B cell (primary cell): ENCODE measurements around the gene SHANK1.

Experiments used
- EZH2 ChIP-seq: IDR thresholded peaks from 2 replicates; pipeline ENCODE4 v1.6.1; 2012; ENCODE audit warnings: borderline replicate concordance, low read depth, mild to moderate bottlenecking, moderate library complexity, low read length; ENCODE audit not compliant: insufficient read depth, poor library complexity, severe bottlenecking
- TF ChIP-seq, protein P1 (sequence below): fragments of 200-600 bp; IDR thresholded peaks from one replicate; pipeline ENCODE4 v1.8.0; 2022; ENCODE audit warnings: antibody characterized with exemption, mild to moderate bottlenecking

DNA sequence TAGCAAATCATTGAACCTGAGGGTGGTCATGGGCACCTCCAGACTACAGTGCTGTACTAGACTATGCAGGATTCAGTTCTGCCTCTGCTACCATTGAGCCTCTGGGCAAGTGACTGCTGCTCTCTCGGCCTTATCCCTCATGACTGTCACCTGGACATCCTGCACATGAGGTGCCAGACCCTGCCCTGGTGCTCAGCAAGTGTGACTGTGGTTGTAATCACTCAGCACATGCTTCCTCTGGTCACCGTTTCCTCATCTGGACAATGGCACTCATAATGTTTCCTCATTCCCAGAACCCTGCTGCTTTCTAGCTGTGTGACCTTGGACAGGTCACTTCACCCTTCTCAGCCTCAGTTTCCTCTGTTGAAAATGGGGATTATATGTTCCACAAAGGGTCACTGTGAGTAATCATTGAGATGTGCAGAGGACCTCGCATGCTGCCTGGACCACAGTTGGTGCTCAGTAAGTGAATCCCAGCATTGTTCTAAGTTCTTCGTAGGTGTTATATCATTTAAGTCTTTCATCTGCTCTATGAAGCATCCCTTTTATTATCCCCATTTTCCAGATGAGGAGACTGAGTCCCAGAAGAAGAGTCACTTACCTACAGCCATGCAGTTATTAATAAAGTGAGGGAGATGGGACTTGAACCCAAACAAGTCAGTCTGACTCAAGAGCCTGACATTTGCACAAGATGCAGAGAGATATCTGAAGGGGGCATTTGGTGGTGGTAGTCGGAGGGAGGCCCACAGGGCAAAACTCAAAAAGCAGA is 83.1 kb downstream of the SHANK1 start:
- TF ChIP-seq, protein P1, sequence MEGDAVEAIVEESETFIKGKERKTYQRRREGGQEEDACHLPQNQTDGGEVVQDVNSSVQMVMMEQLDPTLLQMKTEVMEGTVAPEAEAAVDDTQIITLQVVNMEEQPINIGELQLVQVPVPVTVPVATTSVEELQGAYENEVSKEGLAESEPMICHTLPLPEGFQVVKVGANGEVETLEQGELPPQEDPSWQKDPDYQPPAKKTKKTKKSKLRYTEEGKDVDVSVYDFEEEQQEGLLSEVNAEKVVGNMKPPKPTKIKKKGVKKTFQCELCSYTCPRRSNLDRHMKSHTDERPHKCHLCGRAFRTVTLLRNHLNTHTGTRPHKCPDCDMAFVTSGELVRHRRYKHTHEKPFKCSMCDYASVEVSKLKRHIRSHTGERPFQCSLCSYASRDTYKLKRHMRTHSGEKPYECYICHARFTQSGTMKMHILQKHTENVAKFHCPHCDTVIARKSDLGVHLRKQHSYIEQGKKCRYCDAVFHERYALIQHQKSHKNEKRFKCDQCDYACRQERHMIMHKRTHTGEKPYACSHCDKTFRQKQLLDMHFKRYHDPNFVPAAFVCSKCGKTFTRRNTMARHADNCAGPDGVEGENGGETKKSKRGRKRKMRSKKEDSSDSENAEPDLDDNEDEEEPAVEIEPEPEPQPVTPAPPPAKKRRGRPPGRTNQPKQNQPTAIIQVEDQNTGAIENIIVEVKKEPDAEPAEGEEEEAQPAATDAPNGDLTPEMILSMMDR = no peak
- TF ChIP-seq EZH2 = no peak
